HG03457 (cell line): Measurements from ENCODE around the gene CEP85.

Experiments
- ATAC-seq: cut with Tn5 transposase; IDR thresholded peaks from one replicate; pipeline ENCODE4 v1.9.1; 2021; ENCODE audit warnings: moderate number of reproducible peaks; ENCODE audit not compliant: unreplicated experiment

CEP85 gene, protein sequence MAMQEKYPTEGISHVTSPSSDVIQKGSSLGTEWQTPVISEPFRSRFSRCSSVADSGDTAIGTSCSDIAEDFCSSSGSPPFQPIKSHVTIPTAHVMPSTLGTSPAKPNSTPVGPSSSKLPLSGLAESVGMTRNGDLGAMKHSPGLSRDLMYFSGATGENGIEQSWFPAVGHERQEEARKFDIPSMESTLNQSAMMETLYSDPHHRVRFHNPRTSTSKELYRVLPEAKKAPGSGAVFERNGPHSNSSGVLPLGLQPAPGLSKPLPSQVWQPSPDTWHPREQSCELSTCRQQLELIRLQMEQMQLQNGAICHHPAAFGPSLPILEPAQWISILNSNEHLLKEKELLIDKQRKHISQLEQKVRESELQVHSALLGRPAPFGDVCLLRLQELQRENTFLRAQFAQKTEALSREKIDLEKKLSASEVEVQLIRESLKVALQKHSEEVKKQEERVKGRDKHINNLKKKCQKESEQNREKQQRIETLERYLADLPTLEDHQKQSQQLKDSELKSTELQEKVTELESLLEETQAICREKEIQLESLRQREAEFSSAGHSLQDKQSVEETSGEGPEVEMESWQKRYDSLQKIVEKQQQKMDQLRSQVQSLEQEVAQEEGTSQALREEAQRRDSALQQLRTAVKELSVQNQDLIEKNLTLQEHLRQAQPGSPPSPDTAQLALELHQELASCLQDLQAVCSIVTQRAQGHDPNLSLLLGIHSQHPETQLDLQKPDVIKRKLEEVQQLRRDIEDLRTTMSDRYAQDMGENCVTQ

GRCh38 chr1:26233903-26234643 is at the start of gene CEP85:
Gene CEP85 (plus strand): TSS chr1:26234200. CDS start chr1:26239784, 5,584 bp downstream.
- peak; percentile 77 for ATAC-seq

- ATAC-seq: no peak
Observed at GRCh38 chr1:26184883-26185282, 49.1 kb upstream of the CEP85 start.

DNA sequence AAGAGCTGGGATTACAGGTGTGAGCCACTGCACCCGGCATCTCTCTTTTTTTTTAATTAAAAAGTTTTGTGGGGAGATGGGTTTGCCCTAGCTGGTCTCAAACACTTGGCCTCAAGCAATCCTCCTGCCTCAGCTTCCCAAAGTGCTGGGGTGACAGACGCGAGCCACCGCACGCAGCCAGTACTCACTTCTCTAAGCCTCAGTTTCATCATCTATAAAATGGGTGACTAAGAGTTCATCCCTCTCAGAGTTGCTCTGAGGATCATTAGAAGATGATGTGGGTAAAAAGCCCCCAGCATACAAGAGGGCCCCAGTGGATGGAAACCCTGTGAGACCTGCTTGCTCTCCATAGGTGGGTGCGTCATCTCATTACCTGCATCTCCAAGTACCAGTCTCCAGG is 46.1 kb upstream of the CEP85 start:
- ATAC-seq: no peak

DNA sequence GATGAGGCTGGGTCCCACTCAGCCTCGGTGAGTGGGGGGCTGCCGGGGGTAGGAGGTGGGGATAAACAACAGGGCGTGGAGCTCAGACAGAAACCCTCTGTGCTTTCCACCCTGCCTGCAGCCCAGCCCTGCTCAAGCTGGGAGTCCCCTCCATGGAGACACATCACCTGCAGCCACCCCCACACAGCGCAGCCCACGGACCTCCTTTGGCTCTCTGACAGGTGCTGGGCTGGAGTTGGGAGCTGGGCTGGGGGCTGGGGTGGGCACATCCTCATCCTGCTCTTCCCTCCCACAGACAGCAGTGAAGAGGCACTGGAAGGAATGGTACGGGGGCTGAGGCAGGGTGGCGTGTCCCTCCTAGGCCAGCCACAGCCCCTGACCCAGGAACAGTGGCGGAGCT is 45.5 kb upstream of the CEP85 start:
- no peak for ATAC-seq

DNA sequence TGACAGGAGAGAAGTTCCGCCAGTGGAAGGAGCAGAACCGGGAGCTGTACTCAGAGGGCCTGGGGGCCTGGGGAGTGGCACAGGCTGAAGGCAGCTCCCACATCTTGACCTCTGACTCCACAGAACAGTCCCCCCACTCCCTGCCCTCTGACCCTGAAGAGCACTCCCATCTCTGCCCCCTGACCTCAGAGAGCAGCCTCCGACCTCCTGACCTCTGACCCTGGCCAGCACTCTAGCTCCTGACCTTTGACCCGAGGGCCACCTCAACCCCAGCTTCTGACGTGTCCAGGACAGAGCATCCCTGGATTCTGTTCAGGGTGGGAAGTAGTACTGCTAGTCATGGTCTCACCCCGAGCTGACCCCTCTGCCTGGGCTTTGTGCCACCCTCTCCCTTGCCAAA is 44.7 kb upstream of the CEP85 start:
- ATAC-seq: no peak

GRCh38 chr1:26189751-26190275 is 44.2 kb upstream of the CEP85 start:
- ATAC-seq: no peak

- ATAC-seq: no peak
Observed at GRCh38 chr1:26190373-26190987, 43.5 kb upstream of the CEP85 start, which contains the start of gene CATSPER4. Gene CATSPER4 (plus strand): TSS chr1:26190602. CDS start chr1:26190628, 26 bp downstream.

- ATAC-seq: no peak
Observed at GRCh38 chr1:26191739-26192138, 42.3 kb upstream of the CEP85 start.

GRCh38 chr1:26195805-26196204 is 38.2 kb upstream of the CEP85 start:
- no peak for ATAC-seq

GRCh38 chr1:26197301-26197700 is 36.7 kb upstream of the CEP85 start:
- ATAC-seq: no peak

- ATAC-seq: no peak
Observed at GRCh38 chr1:26197813-26198212, 36.2 kb upstream of the CEP85 start.

DNA sequence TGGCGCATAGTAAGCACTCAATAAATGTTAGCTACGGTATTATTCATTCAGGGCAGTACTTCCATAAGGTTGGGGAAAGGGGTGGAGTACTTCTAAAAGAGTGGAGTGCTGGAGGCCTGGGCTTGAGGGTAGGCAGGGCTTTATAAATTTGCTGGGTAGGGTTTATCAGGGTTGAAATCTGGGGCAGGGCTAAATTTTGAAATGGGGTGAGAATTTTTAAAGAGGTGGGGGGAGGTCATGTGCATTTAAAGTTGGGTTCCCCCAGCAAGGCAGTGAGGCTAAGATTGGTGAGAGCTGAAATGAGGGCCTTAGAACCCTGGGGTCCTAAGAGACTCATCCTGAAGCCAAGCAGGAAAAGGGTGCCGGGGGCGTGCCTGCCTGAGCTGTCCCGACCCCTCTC is 33.6 kb upstream of the CEP85 start:
- no peak for ATAC-seq

- no peak for ATAC-seq
Observed at GRCh38 chr1:26203642-26204318, 30.2 kb upstream of the CEP85 start.

- no peak for ATAC-seq
Observed at GRCh38 chr1:26210147-26210870, 23.7 kb upstream of the CEP85 start.

GRCh38 chr1:26212726-26213125 is 21.3 kb upstream of the CEP85 start:
- ATAC-seq: no peak

- ATAC-seq: no peak
Observed at GRCh38 chr1:26213335-26213905, 20.6 kb upstream of the CEP85 start.

- ATAC-seq: no peak
Observed at GRCh38 chr1:26215246-26215645, 18.8 kb upstream of the CEP85 start.

GRCh38 chr1:26218906-26219494 is 15.0 kb upstream of the CEP85 start:
- ATAC-seq: no peak
